AG10803 (cell line): Measurements from ENCODE around the gene APP.

Experiments
- DNase-seq: peaks from one replicate; pipeline ENCODE4 v3.0.0; 2010; ENCODE audit warnings: low read depth
- H3K4me3 ChIP-seq: 2 replicates; pipeline ENCODE4 v1.5.1; 2011; ENCODE audit warnings: mild to moderate bottlenecking, low read length, control low read depth
- CTCF ChIP-seq: conservative IDR thresholded peaks from 2 replicates; pipeline ENCODE4 v1.5.1; 2011; ENCODE audit warnings: mild to moderate bottlenecking, low read length, control low read depth, inconsistent platforms

APP gene

GRCh38 chr21:26170471-26171257 lies at the start of gene APP:
APP (minus strand) TSS chr21:26170770; CDS start chr21:26170620, 150 bp downstream.
- peak; percentile 54 for TF ChIP-seq CTCF
- peak; percentile 73 for DNase-seq
- peak within 1 kb of the TSS; percentile 89 for H3K4me3 ChIP-seq

- no peak overlapping the region for H3K4me3 ChIP-seq
- DNase-seq: no peak
- TF ChIP-seq CTCF: no peak
Observed at GRCh38 chr21:26212220-26212619, 41.6 kb upstream of the APP start.

GRCh38 chr21:26210614-26211013 lies 40.0 kb upstream of the APP start:
- TF ChIP-seq CTCF: no peak
- no peak overlapping the region for H3K4me3 ChIP-seq
- DNase-seq: no peak

- TF ChIP-seq CTCF: no peak
- no peak for DNase-seq
- no peak overlapping the region for H3K4me3 ChIP-seq
Observed at GRCh38 chr21:26207021-26207420, 36.5 kb upstream of the APP start.

GRCh38 chr21:26199456-26199855 lies 28.9 kb upstream of the APP start:
- peak; percentile 92 for DNase-seq
- TF ChIP-seq CTCF: 0 out of 2 replicates have a peak, but pooled peaks have one; percentile 2
- no peak overlapping the region for H3K4me3 ChIP-seq

GRCh38 chr21:26195708-26196107 lies 25.1 kb upstream of the APP start:
- DNase-seq: no peak
- no peak for TF ChIP-seq CTCF
- H3K4me3 ChIP-seq: no peak overlapping the region

GRCh38 chr21:26194811-26195251 lies 24.3 kb upstream of the APP start:
- TF ChIP-seq CTCF: no peak
- peak; percentile 90 for DNase-seq
- peak overlapping the region; percentile 37 for H3K4me3 ChIP-seq
